NOMO-1 treated with DMSO at 0.1 percent for 48 hours (cell line): Measurements from ENCODE around the gene PEX11A.
"Not testable (repeated sequence)": the region's sequence is repeated elsewhere in the genome, so short reads cannot be mapped to it uniquely, and the experiment has no call there.

Experiments used
- DNase-seq: peaks from one replicate; lab custom pipeline; 2025; ENCODE audit not compliant: unreplicated experiment; lab: John Stamatoyannopoulos, UW

PEX11A gene, protein sequence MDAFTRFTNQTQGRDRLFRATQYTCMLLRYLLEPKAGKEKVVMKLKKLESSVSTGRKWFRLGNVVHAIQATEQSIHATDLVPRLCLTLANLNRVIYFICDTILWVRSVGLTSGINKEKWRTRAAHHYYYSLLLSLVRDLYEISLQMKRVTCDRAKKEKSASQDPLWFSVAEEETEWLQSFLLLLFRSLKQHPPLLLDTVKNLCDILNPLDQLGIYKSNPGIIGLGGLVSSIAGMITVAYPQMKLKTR

DNA sequence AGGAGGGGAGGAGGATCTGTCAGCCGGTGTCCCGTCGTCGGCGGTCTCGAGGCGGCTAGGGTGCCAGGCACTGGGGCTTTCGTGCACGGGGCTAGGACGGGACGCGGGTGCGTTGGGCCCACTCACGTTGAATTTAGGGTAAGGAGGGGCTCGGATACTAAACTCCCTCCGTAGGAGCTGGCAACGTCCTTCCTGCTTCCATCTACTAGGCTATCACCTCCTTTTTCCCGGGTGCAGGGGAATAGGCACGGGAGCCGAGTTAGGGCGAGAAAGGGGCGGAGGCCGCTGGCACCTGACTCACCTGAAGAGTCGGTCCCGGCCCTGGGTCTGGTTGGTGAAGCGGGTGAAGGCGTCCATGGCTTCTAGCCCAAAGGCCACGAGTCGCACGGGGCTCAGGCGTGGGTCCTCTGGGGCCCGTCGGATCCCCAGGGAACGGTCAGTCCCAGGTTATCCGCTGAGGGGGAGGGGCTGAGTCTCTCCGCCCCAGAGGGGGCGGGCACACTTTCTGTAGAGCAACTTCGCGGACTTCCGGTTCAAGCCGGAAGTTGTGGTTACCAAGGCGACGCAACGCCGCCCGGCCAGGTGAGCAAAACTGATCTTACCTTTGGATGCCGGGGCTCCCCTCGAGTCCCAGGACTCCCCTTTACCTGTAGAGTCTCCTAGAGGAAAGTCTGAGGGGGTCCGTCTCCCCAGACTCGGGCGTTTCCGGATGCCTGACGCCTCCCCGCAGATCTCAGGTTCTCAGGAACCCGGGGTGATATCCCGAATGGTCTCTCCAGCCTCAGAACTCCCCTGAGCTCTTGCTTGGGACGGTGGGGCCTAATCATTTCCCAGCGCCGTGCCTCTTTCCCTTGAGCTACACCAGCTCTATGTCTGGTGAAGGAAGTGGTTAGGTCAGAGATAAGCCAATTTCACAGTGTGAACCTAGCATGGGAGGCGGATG, at the start of gene PEX11A, which contains the start of gene WDR93:
TSS of gene PEX11A (minus strand) at position 479 of the 943 bp plus-strand sequence. CDS start at position 357, 122 bp downstream.
TSS of gene WDR93 (plus strand) at position 536 of the 943 bp plus-strand sequence. CDS start 10,936 bp downstream, outside the sequence.
- peak; percentile 39 for DNase-seq

DNA sequence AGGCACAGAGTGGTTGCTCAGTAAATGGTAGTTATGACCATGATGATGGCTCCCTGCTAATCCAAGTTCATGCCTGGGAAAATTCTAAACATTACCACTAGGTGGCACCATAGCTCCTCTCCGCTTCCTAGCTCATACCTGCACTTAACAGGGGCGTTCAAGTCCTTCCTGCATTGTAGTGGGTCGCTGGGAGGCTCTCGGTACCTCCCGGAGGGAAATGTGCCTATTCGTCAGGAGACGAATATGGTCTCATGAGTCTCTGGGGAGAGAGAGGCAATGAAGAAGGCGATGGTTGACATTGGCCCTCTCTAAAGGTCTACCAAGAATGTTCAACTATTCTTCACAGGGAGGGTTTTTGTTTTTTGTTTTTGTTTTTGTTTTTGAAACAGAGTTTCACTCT, 49.6 kb upstream of the PEX11A start:
- peak; percentile 70 for DNase-seq

DNA sequence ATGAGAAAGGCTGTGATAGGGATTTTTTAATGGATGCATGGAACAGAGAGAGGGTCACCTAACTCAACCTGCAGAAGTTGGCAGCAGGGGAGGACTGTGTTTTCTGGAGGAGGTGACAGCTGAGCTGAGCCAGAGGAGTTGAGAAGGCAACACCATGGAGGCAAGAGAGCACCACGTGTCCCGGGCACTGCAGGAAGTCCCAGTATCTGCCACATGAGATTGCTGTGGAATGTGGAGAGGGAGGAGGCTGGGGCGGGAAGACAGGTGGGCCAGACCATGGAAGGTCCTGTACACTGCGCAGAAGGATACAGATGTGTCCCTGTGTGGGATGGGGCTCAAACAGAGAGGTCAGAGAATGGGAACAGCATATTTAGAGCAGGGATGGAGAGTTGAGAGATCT, 45.2 kb upstream of the PEX11A start:
- no peak for DNase-seq

DNA sequence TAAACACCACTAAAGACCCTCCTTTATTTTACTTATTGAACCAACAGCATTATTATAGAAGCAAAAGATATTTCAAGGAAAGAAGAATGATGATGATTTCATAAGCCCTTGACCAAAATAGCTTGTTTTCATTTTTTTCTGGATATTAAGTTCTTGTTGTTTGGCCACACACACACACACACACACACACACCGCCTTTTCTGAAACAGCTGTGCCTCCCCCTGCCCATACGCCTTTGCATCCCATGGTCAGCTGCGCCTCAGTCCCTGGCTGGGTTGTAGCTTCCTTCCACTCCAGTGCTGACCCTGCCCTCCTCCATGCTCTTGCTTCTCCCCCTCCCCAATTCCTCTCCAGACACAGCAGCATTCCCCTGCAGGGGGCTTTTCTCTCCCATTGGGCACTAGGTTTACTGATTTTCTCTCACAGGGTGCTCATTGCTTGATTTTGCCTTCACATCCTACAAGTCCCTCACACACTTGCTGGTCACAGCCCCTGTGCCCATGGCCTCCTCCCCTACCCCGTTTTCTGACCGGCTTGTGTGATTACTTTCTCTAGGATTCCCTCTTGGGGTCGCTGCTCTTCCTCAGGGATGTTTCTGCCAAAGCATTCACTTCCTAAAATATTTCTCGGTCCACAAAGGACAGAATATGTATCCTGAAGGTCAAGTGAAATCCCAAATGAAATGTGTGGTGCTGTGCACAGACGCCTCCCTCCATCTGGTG, 42.1 kb upstream of the PEX11A start:
- no peak for DNase-seq

DNA sequence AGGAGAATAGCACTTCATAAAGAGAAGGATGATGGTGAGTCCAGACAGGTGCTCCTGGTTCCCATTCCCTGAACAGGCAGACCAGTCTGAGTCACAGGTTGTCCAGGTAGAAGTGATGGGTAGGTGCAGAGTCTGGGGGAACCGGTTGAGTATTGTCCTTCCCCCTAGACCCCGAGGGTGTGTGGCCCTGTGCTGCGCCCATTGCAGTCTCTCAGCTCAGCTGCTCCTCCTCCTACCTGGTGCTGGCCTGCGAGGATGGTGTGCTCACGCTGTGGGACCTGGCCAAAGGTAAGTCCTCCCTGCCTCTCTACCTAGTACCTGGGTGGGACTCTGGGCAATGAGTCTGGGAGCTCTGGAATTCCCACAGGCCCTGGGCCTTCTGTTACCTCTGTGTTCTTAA, 40.7 kb upstream of the PEX11A start:
- no peak for DNase-seq

DNA sequence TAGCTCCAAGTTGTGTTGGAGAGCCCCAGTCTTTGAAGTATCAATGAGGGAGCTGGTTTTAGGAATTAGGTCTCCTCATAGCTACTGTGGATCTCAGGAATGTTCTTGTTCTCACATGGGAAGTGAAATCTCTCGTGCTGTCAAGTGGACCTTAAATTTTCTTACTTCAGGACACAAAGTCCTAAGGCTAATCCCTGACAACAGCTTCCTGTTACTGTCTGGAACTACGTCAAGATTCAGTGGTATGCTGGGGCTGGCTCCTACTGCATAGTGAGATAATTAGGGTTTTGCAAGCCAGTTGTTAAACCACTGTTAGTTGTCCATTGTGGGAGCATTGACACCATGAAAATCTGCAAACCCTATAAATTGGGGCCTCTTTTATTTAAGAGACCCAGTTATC, 37.7 kb upstream of the PEX11A start:
- DNase-seq: no peak

DNA sequence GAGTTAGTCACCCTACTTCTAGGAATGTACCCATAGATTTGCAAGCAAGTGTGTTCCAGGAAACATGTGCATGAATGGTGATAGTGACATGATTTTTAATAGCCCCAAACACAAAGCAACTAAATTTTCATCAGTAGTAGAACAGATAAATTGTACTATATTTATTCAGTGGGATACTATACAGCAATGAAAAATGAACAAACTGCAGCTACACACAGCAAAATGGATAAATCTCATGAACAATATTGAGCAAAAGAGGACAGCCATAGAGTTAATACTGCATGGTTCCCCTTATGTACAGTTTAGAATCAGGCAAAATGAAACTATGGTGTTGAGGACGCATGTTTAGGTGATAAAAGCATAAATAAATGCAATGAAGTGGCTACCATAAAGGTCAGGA, 34.5 kb upstream of the PEX11A start:
- DNase-seq: no peak

DNA sequence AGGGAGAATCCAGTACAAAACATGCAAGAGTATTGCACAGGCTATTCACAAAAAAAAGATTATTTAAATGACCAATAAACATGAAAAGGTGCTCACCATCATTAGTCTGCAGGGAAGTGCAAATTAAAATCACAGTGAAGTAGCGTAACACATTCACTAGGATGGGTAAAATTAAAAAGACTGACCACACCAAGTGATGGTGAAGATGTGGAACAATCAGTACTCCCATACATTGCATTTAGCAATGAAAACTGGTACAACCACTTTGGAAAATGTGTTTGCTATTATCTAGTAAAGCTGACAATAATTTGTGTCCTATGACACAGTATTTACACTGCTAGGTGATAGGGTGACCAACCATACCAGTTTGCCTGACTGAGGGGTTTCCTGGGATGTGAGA, 34.1 kb upstream of the PEX11A start:
- DNase-seq: no peak

DNA sequence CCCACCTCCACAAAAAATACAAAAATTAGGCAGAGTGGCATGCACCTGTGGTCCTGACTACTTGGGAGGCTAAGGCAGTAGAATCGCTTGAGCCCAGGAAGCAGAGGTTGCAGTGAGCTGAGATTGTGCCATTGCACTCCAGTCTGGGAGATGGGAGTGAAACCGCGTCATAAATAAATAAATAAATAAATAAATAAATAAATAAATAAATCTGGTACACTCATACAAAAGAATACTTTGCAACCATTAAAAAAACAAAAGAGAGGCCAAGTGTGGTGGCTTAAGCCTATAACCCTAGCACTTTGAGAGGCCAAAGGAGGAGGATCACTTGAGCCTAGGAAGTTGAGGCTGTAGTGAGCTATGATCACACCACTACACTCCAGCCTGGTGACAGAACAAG, 32.5 kb upstream of the PEX11A start:
- DNase-seq: no peak

DNA sequence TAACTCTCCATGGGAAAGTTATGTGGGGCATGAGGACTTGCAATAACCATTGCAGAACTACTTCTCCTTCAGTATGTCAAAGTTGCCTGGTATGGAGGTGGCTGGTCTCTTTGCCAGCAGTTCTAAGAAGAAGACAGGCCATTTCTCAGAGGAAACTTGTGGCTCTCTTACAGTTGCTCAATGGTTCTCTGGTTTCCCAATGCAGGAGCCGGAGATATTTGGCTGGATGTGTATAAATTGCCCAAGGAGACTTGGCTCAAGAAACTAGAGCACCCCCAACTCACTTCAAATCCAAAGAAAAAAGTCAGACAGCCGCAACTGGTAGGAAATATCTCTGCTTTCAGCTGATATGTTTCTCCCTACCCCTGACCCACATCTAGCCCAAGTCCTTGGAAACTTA, 24.2 kb upstream of the PEX11A start:
- peak; percentile 9 for DNase-seq

DNA sequence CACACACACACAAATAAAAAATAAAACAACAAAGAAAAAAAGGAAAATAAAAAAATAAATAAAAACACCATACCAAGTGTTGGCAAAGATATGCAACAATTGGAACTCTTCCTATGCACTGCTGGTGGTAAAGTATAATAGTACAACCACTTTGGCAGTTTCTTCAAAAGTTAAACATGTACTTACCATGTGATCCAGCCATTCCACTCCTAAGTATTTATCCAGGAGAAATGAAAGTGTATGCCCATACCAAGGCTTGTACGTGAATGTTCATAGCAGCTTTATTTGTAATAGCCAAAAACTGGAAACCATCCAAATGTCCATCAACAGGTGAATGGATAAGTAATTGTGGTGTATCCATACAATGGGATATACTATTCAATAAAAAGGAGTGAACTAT, 17.0 kb upstream of the PEX11A start:
- no peak for DNase-seq

DNA sequence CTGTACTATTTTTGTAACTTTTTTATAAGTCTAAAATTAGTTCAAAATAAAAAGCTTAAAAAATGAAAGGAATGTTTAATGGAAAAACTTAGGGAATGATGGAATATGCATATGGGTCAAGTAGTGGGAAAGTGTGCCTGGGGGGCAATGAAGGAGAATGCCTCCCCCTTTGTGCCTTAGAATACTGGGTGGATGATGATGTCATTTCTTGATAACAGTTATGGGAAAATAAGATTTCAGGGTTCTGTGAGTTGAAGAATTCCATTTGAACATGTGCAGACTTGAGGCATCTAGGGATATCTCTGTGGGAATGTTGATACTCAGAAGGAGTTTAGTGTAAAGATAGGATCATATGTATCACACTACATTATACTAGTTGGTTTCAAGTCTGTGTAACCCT, 13.9 kb upstream of the PEX11A start:
- no peak for DNase-seq

DNA sequence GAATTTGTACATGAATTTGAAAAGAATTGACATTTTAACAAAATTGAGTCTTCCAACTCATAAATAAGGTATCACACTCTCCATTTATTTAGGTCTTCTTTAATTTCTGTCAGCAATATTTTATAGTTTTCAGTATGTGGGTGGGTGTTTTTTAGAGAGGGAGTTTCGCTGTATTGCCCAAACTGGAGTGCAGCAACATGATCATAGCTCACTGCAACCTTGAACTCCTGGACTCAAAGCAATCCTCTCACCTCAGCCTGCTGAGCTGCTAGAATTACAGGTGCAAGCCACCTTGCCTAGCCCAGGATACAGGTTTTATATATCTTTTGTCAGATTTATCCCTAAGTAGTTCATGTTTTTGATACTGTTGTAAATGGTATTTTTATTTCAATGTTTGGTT, 4.6 kb upstream of the PEX11A start:
- no peak for DNase-seq

DNA sequence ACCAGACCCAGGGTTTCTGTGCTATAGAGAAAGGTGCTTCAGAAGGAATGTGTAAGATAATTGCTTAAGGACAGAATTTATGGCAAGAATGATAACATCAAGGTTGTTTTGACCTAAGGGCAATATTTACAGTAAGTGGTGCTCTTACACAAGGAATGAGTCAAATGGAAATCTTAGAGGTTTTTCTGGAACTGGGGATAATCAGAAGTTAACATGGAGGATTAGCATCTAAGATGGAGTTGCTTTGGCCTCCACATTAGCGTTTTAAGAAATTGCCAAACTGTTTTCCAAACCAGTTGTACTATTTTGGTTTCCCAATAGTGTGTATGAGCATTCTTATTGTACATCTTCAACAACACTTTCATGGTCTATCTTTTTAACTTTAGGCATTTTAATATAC, 3.1 kb upstream of the PEX11A start:
- no peak for DNase-seq

DNA sequence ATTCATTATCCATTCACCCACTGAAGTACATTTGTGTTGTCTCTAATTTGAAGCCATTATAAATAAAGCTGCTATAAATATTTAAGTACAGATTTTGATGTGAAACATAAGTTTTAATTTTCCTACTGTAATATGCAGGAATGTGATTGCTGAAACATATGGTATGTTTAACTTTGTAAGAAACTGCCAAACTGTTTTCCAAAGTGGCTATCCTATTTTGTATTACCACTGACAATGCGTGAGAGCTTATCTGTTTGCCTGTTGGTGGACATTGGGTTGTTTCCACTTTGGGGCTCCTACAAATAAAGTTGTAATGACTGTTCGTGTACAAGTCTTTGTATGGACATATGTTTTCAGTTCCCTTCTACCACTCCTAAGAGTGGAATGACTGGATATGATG, 2.5 kb upstream of the PEX11A start:
- DNase-seq: no peak

DNA sequence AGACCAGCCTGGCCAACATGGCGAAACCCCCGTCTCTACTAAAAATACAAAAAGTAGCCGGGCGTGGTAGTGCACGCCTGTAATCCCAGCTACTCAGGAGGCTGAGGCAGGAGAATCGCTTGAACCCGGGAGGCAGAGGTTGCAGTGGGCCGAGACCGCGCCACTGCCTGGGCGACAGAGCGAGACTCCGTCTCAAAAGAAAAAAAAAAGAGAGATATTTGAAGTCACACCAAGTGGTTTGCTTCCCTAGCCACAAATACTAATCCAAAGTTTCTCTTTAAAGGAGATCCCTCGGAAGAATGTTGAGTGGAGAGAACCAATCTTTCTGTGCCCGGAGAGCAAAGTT, 651 bp downstream of the PEX11A start:
- not testable (repeated sequence) for DNase-seq

DNA sequence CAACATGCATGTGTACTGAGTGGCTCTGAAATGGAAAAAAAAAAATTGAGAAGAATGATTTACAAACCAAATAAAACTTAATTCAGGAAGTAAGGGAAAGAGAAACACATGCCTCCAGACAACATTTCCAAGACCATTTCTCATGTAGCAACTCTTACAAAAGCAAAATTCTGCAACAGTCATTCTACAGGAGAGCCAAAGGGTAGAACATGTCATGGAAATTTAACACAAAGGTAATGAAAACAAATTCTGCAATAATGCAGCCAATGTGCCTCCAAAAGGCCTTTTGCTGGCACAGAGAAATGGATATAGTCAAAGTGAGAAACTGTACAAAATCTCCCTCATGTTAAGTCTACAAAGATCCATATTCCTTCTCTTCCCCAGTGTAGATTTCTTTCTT, 4.0 kb downstream of the PEX11A start:
- DNase-seq: no peak

DNA sequence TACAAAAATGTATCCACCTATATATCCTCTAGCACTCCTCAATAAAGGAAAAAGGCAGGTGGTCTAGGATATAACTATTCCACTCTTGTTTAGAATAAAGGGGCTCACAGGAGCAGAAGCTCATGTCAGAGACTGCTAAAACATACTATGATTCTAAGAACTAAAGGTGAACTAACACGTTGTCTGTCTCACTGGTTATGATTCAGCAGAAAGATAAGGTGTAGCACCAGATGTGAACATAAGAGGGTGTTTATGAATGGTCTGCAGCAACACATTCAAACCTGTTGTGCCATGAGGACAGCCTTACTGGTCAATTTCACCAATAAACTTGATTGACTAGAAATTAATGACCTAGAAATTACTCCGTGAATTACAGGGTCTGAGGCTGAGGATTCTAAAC, 4.6 kb downstream of the PEX11A start:
- DNase-seq: no peak

DNA sequence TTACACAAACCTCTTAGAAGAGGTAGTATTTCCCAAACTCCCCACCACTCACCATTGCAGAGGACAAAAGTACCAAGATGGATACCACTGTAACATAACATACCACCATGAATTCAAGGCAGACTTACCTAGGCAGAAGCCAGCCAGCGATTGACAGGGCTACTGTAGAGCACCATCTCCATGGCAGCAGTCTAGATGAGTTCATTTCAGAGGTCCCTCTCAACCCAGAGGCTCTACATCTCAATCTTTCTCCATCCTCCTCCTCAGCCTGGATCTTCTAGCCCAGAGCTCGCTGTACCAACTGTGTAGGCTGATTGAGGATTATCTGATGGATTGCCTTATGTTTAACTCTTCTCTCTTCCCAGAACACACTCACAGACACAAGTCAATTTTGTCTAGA, 9.4 kb downstream of the PEX11A start:
- DNase-seq: no peak

DNA sequence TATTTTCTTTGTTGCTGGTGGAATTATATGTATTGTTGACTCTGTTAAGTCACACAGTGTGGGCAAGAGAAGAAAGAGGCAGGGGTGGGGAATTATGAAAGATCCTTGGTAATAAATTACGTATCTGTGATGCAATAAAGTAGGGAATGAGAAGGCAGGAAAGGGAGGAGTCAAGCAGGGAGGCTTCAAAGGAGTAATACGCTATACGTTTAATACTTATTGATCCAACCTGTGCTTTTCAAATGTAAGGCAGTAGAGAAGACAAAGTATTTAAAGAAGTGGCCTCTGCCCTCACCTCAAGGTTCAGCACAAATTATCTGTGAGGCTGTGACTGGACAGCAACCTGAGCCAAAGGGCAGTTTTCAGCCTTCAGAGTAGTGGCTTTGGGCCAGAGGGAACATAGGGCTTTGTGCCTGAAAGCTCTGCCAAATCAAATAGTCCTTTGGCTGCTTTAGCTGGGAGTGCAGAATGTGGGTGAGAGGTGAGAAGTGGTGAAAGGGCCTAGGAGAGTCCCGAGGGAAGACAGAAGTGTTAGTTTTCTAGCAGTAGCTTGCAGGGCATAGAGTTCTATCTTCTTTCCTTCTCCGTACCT, 10.2 kb downstream of the PEX11A start:
- DNase-seq: no peak

DNA sequence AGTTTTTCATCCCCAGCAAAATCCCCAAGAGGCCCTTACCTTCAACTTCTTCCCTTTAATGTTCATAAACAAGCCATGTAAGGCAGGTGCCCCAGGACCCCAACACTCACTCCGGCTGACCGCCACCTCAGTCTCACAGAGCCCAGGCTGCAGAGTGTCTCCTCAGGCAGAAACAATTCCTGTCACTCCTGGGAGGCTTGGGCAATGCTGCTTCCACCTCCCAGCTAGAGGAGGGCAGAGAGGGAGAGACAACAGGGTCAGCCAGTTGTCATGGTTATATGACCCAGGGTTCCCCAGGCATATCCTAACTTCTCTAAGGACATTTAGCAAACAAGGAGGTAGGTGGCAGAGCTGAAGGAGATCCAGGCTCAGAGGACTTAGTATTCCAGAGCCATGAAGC, 11.3 kb downstream of the PEX11A start, which contains the start of gene PLIN1:
TSS of gene PLIN1 (minus strand) at position 156 of the 400 bp plus-strand sequence. CDS start 1,878 bp downstream, outside the sequence.
- DNase-seq: no peak
